GM18508 (cell line): ENCODE measurements around the gene AK5.
"Not testable (repeated sequence)": the region's sequence is repeated elsewhere in the genome, so short reads cannot be mapped to it uniquely, and the experiment has no call there.

Experiments used
- ATAC-seq: cut with Tn5 transposase; IDR thresholded peaks from one replicate; pipeline ENCODE4 v1.9.1; 2021; ENCODE audit warnings: moderate number of reproducible peaks; ENCODE audit not compliant: insufficient read depth, unreplicated experiment

AK5 gene

DNA sequence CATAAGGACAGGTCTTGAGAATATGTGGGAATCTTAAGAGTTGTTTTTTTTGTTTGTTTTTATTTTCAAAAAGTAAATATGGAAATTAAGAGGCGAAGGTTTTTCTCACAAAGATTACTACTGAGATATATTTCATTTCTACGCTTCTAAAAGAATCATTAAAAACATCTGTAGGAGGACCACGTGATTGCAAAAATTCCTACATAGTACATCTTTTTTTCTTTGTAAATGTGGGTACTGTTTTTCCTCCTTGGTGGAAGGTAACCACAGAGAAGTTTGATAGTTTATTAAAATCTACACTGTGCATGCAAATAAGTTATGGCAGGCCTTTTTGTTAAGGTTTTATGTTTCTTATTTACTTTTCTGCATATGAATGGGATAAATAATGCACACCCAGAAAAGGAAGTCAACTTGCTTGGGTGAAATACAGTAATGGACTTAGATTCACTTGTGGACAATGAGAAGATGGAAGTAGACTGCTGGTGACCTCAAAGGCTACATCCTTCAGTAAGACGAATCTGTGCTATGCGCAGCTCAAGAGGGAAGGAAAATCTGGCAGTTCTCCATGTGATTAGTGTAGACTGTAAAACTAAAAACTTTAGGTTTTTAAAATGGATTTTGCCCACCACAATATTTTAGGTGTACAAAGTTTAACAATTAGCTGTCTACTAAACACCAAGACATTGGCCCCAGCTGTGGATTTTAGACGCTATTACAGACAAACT, 2.0 kb downstream of the AK5 start:
- ATAC-seq, result no peak

DNA sequence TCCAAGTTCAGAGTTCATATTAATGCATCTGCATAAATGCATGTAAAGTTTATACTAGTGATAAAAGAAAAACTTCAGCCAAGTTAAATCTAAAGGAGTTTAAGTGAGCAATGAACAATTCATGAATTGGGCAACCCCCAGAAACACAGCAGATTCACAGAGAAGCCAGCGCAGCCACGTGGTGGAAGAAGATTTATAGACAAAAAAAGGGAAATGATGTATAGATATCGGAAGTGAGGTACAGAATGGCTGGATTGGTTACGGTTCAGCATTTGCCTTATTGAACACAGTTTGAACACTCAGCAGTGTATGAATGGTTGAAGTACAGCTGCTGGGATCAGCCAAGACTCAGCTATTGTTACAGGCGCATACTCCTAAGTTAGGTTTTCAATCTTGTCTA, 5.7 kb downstream of the AK5 start:
- no peak for ATAC-seq

DNA sequence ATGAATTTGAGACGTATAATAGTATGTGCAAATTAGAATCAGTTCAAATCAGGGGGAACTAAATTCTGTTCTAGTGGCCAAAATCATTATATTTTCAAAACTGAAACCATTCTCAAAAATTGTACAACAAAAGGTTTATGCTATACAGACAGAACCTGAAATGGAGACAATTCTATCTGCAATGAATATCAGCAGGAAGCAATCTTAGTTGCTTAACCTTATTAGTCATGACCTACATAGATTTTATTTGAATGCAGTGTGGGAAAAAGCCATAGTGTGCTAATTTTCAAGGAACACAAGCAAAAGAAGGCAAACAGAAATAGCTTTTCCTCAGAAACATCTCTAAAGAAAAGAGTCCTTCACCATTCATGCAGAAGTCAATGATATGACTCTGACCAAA, 6.5 kb downstream of the AK5 start:
- no peak for ATAC-seq

DNA sequence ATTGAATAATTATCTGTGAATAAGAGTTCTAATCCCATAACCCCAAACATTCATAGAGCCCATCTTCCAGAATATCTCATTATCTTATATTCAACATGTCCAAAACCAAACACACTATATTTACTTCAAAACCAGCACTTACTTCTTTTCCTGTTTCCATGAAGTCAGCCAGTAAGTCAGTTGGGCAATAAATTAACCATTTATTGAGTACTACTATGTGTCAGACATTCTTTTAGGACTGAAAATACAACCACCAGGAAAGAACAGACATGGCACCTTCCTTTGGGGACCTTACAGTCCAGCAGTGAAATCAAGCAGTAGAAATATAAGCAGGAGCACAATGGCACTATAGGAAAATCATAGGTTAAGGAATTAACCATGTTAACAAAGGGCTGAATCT, 8.8 kb downstream of the AK5 start:
- ATAC-seq, result no peak

DNA sequence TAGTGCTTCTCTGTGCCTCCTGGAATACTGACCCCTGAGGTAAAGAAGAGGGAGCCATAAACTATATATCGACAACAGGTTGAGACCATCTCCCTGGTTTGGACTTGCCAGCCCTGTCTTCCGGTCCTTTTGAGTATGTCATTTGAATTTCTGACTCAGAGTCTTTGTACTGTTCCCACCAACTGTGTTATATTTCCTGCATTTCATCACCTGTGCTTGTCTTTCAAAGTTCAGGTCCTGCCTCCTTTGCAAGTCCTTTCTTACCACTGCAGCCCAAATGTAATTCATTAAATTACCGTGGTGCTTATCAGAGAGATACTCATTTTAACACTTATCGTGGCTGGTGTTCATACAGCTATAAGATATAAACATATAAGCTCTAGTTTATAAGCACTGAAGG, 10.7 kb downstream of the AK5 start:
- no peak for ATAC-seq

DNA sequence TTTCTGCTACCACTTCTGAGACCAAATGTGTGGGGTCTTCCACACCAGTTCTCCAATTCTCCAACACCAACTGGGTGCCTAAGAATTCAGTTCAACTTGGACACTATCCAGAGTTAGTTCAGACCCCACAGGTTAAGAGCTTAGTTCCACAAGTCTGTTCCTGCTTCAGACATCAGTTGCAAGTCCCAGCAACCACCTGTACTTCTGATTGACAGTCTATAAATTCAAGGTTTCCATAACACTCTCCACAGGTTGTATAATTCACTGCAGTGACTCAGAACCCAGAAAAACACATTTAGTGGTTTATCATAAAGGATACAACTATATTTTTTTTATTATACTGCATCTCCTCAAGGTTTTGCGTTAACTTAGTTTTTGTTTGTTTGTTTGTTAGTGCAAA, 18.7 kb downstream of the AK5 start:
- no peak for ATAC-seq

DNA sequence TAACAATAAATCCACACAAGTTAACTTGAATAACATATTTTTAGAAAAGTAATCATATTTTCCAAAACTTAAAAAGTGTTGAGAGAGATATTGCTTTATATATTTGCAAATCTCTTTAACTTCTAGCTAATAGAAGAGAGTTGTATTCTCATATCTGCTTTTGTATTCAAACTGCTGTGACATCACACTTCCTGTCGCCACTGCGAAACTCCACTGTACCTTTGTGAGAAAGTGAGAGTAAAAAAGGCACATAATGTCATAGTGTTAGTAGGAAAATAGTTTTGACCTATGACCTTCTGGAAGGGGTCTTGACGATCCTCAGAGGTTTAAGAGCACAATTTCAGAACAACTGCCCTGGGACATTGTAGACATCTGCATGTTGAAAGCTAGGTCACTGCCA, 21.6 kb downstream of the AK5 start:
- ATAC-seq, result no peak

DNA sequence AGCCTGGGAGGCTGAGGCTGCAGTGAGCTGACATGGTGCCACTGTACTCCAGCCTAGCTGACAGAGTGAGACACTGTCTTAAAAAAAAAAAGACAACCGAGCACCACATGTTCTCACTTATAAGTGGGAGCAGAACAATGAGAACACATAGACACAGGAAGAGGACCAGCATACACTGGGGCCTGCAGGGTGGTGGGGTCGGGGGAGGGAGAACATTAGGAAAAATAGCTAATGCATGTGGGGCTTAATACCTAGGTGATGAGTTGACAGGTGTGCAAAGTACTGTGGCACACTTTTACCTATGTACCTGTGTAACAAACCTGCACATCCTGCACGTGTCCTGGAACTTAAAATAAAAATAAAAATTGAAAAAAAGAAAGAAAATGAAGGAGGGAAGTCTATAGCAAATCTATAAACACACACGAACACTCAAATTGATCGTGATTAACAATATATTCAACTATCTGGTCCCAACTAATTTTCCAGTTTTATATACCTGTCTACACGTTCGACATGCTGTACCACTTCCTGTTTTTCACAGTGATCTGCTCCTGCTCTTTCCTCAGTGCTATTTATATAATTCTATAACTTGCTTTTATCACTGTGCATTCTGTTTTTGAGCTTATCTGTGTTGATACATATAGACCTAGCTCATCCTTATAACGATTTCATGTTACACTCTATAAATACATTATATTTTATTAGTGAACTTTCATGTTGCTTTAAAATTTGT, 27.2 kb downstream of the AK5 start:
- ATAC-seq, result no peak

DNA sequence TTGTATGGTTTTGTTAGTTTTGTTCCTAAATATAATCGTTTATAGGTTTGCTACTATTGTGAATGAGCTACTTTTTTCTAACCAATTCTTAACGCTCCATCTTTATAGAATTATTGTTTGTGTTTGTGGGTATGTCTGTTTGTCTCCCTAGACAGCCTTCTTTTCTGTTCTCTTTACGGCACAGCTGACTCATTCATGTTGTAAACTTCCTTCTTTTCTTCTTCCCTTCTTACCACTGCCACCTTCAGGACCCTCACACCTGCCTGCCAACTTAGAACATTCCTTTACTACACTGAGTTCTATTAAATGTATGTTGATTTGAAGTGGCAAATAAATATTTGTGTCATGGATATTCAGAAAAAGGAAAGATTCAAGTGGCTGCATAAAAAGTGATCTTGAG, 29.1 kb downstream of the AK5 start:
- no peak for ATAC-seq

DNA sequence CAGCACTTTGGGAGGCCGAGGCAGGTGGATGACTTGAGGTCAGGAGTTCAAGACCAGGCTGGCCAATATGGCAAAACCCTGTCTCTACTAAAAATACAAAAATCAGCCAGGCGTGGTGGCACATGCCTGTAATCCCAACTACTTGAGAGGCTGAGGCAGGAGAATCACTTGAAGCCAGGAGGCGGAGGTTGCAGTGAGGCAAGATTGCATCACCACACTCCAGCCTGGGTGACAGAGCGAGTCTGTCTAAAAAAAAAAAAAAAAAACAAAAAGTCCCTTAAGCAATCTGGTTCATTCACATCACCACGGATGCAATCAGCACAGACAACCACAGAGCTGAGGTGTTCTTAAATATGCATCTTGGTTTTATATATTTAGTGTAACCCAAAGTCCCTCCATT, 30.5 kb downstream of the AK5 start:
- ATAC-seq, result not testable (repeated sequence)

DNA sequence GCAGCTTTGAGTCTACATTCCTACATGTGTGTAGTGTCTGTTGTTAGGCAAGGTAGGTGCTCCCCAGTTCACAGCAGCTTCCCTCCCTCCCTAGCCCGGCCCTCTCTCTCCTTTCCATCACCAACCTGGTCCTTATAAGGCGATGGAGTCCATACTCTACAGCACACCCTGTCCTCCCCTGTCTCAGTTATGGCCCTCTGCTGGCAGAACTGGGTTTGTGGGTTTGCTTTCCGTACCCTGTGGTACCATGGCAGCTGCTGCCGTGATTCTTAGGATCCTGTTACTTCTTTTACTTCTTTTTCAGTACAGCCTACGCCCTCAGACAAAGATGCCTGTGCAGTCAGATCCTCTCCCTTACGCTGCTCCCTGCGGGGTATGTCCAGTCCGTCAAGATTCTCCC, 31.7 kb downstream of the AK5 start:
- ATAC-seq, result no peak

DNA sequence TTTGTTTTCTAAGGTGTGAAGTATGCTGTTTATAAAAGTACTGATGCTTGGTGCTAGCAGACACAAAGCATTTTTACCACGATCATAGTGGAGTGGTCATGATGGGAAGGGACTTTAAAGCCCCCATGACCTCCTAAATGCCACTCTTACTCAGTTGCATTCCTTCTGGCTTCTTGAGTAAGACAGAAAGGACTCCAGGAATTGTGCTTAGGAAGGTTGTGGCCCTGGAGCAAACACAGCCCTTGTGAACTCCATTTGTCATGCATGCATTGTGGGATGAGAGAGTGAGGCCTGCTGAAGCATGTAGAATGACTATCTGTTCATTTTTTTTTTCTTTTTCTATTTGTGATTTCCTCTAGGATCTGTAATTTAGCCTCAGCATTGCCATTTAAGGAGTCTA, 34.2 kb downstream of the AK5 start:
- ATAC-seq, result no peak

DNA sequence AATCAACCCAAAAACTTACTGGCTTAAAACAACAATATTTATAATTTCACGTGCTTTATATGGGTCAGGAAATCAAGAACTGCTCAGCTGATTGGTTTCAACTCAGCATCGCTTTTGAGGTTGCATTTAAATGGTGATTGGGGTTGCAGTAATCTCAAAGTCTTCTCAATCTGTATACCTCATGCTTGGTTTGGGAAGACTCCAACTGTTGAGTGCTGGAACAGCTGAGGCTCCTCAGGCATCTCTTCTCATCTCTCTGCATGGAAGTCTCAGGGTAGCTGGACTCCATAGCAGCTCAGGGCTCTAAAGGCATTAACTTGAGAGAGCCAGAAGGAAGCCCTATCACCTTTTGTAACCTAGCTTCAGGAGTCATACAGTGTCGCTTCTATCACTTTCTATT, 35.1 kb downstream of the AK5 start:
- ATAC-seq, result no peak

DNA sequence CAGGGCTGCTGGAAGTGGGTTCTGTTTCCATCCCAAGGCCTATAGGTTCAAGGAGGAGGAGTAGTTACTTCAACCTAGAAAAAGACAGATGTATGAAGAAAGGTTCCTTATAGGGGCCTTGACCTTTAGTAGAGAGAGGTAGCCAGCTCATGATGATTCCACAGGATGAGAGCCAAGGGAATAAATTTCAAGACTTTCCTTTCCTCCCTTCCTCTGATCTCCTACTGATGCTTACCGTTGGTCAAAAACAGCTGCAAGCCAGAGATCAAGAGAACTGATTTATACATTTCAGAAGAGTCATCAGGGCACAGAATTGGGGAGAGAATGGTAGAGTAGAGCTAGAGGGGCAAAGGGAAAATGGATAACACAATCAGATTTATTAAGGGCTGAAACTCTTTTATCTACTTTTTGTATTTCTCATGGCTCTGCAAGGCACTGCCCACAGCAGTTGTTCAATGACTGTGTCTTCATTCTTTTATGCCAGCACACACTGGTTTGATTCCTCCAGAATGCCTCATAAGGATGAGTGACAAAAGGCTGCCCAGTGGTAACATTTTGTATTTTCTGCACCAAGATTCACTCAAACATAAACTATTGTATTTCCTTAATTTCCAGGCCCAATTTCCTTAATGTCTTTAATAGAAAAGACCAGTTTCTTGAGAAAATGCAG, 37.4 kb downstream of the AK5 start:
- ATAC-seq, result no peak

DNA sequence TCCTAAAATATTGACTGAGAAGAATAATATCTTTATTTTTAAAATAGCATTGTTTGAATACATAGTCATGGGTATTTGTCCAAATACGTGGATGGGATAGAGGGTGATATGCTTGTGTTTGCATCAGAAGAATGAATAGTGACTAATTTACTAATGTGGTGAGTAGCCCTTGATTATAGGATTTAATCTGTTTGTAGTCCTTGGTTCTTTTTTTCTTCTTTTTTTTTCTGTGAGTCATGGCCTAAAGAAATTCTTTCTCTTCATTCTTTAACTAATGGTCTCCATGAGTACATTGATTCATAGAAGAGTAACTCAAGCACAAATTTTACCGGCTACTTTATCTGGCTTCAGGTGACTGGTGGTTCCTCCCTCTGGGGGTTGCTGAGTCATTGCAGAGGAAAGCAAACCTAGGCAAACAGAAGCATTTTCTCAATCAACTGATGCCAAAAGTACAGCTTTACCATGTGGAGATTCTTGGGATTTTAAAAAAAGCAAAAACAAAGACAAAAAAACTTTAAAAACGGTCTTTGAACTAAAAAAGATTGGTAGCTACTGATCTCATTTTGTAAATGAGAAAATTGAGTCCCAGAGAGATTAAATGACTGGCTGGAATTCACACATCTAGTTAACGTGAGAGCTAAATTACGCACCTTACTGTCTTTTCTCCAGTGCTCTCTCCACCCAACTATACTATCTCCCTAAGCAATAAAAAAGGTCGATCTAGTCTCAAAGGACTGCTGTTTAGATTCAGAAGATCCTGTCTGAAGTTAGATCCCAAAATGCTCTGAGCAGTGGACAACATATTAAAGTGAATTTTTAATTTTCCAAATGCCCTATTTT, 40.5 kb downstream of the AK5 start:
- ATAC-seq, result no peak

DNA sequence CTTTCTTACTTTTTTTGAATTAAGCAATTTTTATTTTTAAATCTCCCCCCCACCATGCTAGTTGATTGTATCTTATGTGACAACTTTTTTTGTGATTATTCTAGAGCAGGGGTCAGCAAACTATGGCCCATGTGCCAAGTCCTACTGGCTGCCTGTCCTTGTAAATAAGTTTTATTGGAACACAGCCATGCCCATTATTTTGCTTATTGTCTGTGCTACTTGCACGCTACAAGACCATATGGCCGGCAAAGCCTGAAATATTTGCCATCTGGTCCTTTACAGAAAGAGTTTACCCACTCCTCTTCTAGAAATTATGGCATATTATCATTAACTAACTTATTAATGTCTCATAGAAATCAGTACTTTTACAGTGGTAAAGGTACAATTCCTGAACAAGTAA, 51.7 kb downstream of the AK5 start:
- ATAC-seq, result no peak

DNA sequence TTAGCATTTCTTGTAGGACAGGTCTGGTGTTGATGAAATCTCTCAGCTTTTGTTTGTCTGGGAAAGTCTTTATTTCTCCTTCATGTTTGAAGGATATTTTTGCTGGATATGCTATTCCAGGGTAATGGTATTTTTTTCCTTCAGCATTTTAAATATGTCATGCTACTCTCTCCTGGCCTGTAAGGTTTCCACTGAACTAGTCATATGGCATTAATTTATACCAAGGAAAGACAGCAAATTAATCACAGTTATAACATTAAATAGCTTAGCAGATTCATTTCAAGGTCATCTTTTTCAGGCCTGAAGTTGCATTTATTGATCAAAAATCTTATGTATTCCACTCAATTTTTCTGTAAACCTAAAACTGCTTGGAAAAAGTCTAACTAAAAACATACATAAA, 54.9 kb downstream of the AK5 start:
- no peak for ATAC-seq

DNA sequence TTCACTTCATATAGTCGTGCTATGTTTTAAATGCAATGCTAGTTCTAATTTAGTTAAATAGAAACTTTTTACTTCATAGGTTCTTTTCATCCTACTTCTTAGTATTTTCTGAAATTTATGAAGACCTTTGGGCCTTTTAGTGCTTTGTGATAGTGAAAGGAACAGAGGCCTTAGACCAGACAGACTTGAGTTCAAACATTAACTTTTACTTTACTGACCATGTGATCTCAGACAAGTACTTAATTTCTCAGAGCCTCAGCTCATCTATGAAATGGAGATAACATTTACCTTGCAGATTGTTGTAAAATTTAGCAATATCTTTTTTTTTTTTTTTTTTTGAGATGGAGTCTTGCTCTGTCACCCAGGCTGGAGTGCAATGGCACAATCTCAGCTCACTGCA, 57.5 kb downstream of the AK5 start:
- ATAC-seq, result no peak

DNA sequence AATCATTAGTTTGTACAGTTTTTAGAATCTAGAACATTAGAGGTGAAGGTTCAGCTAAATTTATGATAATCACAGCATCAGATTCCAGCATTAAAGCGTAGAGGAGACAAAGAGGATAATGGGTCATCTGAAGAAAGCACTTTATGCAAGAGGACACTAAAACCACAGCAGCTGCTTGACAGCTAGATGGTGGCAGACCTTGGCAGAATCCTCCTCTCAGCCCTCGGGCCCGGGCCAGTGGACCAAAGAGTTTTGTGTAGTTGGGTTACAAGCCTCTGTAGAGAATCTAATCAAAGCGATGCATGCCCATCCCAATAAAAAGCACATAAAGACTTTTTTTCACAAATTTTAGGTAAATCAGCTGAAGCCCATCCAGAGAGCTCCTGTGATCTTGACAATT, 59.4 kb downstream of the AK5 start:
- no peak for ATAC-seq

DNA sequence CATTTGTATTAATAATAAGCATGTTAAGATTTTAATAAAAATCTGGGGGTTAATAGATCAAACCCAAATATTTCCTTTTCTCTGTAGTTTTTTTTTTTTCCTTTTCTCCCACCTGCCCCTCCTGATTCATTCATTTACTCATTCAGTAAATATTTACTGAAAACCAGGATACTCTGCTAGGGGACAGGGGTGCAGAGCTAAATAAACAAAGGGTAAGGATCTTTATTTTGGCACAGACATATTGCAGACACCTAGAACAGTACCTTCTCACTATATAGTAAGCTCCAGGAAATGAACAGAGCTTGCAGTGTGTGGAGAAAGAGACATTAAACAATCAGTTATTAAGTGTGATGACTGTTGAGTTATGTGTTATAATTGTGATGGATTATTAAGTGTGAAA, 60.9 kb downstream of the AK5 start:
- no peak for ATAC-seq

DNA sequence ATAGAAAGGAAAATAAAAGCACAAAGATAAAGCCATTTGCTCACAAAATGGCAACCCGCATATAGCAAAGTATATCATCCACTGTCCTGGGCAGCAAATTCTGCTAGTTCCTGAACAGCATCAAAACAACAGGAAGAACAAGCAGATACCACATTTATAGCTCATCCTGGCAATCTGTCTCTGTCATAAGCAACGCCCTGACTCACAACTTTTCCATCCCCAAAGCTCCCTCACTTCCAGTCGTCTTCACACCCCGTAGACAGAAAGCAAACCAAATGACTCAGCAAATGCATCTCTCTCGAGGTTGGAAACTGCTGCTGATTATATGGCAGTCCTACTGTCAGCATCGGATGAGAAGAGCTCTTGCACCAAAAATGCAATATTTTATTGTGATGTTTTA, 65.8 kb downstream of the AK5 start:
- no peak for ATAC-seq
